NCI-H345 (cell line): ENCODE measurements around the gene MEG3.
A peak's percentile ranks its signal among the peaks of the same experiment; 100 is the strongest.

Experiments
- DNase-seq: peaks from one replicate; lab custom pipeline; 2025; lab: John Stamatoyannopoulos, UW

The MEG3 gene

GRCh38 chr14:100881211-100882025, 55.5 kb downstream of the MEG3 start:
- no peak for DNase-seq

- no peak for DNase-seq
Observed at GRCh38 chr14:100882026-100882967, 56.4 kb downstream of the MEG3 start.

- no peak for DNase-seq
Observed at GRCh38 chr14:100882991-100883788, 57.3 kb downstream of the MEG3 start.

- no peak for DNase-seq
Observed at GRCh38 chr14:100883789-100884101, 57.8 kb downstream of the MEG3 start.

- no peak for DNase-seq
Observed at GRCh38 chr14:100884456-100884855, 58.5 kb downstream of the MEG3 start.

GRCh38 chr14:100885196-100885595, 59.3 kb downstream of the MEG3 start:
- DNase-seq = no peak

- no peak for DNase-seq
Observed at GRCh38 chr14:100885617-100886016, 59.7 kb downstream of the MEG3 start.

GRCh38 chr14:100887728-100888335, 61.9 kb downstream of the MEG3 start:
- DNase-seq = peak; percentile 14

GRCh38 chr14:100888789-100889315, 62.9 kb downstream of the MEG3 start:
- no peak for DNase-seq

- DNase-seq = no peak
Observed at GRCh38 chr14:100889641-100890040, 63.7 kb downstream of the MEG3 start.

GRCh38 chr14:100890061-100890850, 64.3 kb downstream of the MEG3 start:
- no peak for DNase-seq

- no peak for DNase-seq
Observed at GRCh38 chr14:100891051-100891450, 65.1 kb downstream of the MEG3 start.

- DNase-seq = no peak
Observed at GRCh38 chr14:100891501-100892445, 65.9 kb downstream of the MEG3 start.

GRCh38 chr14:100892496-100893227, 66.7 kb downstream of the MEG3 start:
- DNase-seq = no peak

GRCh38 chr14:100893228-100893601, 67.3 kb downstream of the MEG3 start:
- DNase-seq = no peak

- DNase-seq = no peak
Observed at GRCh38 chr14:100893760-100894159, 67.8 kb downstream of the MEG3 start.

- no peak for DNase-seq
Observed at GRCh38 chr14:100894416-100894815, 68.5 kb downstream of the MEG3 start.

GRCh38 chr14:100895411-100895810, 69.5 kb downstream of the MEG3 start:
- DNase-seq = no peak
